ENCODE measurements around the gene LPIN1. TPM values are rescaled to one million over a fixed set of nuclear protein-coding genes. Genes with fewer than 3 reads are reported as not detected.

Gene LPIN1
- total and polyA plus RNA-seq, 10 donors = 12.3 to 55.7 (median 34.8) TPM

DNA sequence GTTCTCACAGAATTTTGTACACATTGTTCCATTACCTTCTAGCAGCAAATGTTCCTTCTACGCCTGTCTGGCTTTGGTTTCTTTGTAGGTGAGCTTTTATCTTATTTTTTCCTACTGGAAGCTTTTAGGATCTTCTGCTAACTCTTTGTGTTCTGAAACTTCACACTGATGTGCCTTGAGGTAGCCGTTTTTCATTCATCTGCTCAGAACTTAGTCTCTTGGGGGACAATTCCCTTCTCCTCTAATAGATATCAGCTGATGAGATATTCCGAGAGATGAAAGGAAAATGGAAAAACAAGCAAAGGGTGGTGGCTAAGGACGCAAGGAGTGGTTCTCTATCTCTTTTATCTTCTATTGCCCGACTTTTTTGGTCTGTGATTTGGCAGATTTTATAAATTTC, 27.8 kb upstream of the LPIN1 start:
- Histone ChIP-seq H3K9me3 (no peaks in the 10 kb centered on the region), H3K4me3 (no peak overlapping the region), H3K36me3 (no peaks in the 10 kb centered on the region), H3K27ac (no peak overlapping the region), H3K4me1 (peaks cover 0 to 15% (median 0%) of the 10 kb centered on the region in 6 donors), H3K27me3 (replicated peaks in 1 of 7) (peaks cover 0 to 27% (median 0%) of the 10 kb centered on the region in 7 donors)
- 77 to 87% (median 83%) methylated on average over 5 of the region's 5 CpGs for WGBS, 5 donors
- TF ChIP-seq POLR2A (IDR thresholded peaks at IDR 0.05) (no peak), POLR2AphosphoS5 (IDR thresholded peaks at IDR 0.05) (no peak)
- TF ChIP-seq, protein P1, sequence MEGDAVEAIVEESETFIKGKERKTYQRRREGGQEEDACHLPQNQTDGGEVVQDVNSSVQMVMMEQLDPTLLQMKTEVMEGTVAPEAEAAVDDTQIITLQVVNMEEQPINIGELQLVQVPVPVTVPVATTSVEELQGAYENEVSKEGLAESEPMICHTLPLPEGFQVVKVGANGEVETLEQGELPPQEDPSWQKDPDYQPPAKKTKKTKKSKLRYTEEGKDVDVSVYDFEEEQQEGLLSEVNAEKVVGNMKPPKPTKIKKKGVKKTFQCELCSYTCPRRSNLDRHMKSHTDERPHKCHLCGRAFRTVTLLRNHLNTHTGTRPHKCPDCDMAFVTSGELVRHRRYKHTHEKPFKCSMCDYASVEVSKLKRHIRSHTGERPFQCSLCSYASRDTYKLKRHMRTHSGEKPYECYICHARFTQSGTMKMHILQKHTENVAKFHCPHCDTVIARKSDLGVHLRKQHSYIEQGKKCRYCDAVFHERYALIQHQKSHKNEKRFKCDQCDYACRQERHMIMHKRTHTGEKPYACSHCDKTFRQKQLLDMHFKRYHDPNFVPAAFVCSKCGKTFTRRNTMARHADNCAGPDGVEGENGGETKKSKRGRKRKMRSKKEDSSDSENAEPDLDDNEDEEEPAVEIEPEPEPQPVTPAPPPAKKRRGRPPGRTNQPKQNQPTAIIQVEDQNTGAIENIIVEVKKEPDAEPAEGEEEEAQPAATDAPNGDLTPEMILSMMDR (IDR thresholded peaks at IDR 0.05 in 8 of 11, conservative IDR thresholded peaks at IDR 0.05 in 3 of 11) = no peak
- intact Hi-C loops (cut with DNase I; ENCODE audit: low total_unique reads) = no loop called here
- no peak for DNase-seq

DNA sequence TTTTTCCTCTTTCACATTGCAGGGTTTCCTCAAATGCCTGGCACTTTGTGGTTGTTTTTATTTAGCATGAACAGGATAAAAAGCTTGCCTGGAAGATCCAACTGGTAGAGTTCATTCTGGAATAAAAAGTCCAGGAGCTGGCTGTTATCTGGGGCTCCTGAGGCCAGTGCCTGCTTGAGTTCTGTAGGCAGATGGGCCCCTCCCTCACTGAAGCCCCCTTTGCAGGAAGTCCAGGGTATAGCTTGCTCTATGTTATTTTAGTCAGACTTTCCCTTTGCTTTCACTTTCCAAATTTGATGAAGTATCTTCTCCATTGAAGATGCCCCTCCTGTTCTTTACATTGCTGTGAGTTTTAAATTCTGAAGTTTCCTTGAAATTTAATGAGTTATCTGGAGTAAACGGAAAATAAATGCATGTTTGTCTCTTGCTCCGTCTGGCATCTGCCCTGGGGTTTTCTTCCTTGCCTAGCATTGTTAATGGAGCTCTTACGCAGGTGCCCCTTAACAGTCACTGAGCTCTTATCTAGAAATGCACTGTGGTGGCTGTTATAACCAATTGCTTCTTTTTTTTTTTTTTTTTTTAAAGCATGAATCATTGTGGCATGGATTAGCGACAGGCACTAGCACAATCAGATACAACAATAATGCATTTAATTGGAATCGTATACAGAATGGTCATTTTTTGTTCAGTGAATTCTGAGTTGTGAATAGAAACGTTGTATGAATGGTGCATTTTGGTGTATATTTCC, 27.0 kb upstream of the LPIN1 start:
- no peaks in the 10 kb centered on the region for H3K9me3 ChIP-seq
- TF ChIP-seq POLR2A (IDR thresholded peaks at IDR 0.05) (no peak), POLR2AphosphoS5 (IDR thresholded peaks at IDR 0.05) (no peak)
- TF ChIP-seq, protein P1 (IDR thresholded peaks at IDR 0.05 in 8 of 11, conservative IDR thresholded peaks at IDR 0.05 in 3 of 11) = no peak
- H3K4me1 ChIP-seq = peaks cover 0 to 15% (median 0%) of the 10 kb centered on the region in 6 donors
- no peak for DNase-seq
- H3K27ac ChIP-seq = no peak overlapping the region
- H3K27me3 ChIP-seq (replicated peaks in 1 of 7) = peaks cover 0 to 27% (median 0%) of the 10 kb centered on the region in 7 donors
- intact Hi-C loops (cut with DNase I; ENCODE audit: low total_unique reads) = no loop called here
- H3K36me3 ChIP-seq = no peaks in the 10 kb centered on the region
- WGBS, 5 donors = 29 to 40% (median 29%) methylated on average over 6 of the region's 6 CpGs
- no peak overlapping the region for H3K4me3 ChIP-seq

DNA sequence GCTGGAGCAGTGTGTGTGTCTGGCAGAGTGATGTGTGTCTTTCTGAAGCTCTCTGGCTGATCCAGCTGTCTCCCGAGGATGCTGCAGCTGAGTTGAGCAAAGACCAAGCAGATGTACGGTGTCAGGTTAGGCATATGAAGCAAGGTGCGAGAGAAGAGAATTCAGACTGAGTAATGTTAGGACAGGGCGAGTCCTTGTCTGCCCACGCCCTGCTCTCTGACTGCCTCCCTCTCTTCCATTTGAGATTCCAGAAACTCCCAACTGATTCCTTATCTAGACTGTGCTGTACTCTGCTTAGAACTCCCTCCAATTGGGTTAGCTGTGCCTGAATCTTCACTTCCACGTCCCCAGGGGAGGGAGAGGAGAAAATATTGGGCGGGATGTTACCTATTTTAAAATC, 25.7 kb upstream of the LPIN1 start:
- DNase-seq = no peak
- no peaks in the 10 kb centered on the region for H3K36me3 ChIP-seq
- H3K9me3 ChIP-seq = no peaks in the 10 kb centered on the region
- intact Hi-C loops (cut with DNase I; ENCODE audit: low total_unique reads) = no loop called here
- peaks cover 0 to 27% (median 0%) of the 10 kb centered on the region in 7 donors for H3K27me3 ChIP-seq (replicated peaks in 1 of 7)
- H3K4me3 ChIP-seq = no peak overlapping the region
- WGBS, 5 donors = 87 to 95% (median 90%) methylated on average over 7 of the region's 7 CpGs
- no peak overlapping the region for H3K27ac ChIP-seq
- TF ChIP-seq POLR2A (IDR thresholded peaks at IDR 0.05) (no peak), POLR2AphosphoS5 (IDR thresholded peaks at IDR 0.05) (no peak)
- TF ChIP-seq, protein P1 (IDR thresholded peaks at IDR 0.05 in 8 of 11, conservative IDR thresholded peaks at IDR 0.05 in 3 of 11) = no peak
- peaks cover 0 to 15% (median 0%) of the 10 kb centered on the region in 6 donors for H3K4me1 ChIP-seq

DNA sequence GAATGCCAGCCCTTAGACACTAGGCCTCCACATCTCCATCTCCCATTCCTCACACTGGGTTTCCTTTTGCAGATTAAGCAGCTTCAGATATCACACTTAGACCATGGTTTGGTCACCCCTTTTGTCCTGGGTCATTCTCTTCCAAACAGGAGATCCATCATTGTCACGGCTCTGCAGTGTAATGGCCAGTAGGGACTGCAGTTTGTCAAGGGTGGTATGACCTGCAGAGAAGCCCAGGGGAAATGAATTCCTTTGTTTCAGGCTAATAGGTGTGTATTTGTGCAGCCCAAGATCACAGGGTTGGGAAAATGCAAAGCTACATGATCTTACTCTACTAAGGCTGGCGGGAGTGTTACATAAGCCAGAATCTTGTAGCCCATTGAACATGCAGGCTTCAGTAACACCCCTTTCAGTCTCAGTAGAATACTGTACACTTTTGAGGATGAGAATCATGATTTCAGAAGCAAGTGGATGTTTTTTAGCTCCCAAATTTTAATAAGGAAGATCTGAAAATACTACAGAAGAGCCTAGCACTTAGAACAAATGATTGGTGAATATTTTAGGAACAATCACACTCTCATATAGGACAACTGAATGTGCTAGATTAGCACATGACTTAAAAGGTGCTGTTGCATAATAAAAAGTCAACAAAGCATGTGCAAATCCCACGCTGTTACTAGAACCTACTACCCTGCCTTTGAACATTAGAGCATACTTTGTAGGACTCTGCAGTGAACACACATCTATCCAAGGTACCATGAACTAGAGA, 24.0 kb upstream of the LPIN1 start:
- H3K4me1 ChIP-seq = peaks cover 0 to 6% (median 0%) of the 10 kb centered on the region in 6 donors
- intact Hi-C loops (cut with DNase I; ENCODE audit: low total_unique reads) = no loop called here
- WGBS, 5 donors = 70 to 90% (median 79%) methylated on average over 3 of the region's 3 CpGs
- TF ChIP-seq, protein P1 (IDR thresholded peaks at IDR 0.05 in 8 of 11, conservative IDR thresholded peaks at IDR 0.05 in 3 of 11) = no peak
- TF ChIP-seq POLR2AphosphoS5 (IDR thresholded peaks at IDR 0.05) = no peak
- TF ChIP-seq POLR2A (IDR thresholded peaks at IDR 0.05) = no peak
- peaks cover 0 to 27% (median 0%) of the 10 kb centered on the region in 7 donors for H3K27me3 ChIP-seq (replicated peaks in 1 of 7)
- DNase-seq = no peak
- no peaks in the 10 kb centered on the region for H3K36me3 ChIP-seq
- H3K27ac ChIP-seq = no peak overlapping the region
- no peak overlapping the region for H3K4me3 ChIP-seq
- H3K9me3 ChIP-seq = no peaks in the 10 kb centered on the region
